Measurements from ENCODE around the gene NPC1.
A peak's percentile ranks its signal among the peaks of the same experiment; 100 is the strongest.

NPC1 gene

DNA sequence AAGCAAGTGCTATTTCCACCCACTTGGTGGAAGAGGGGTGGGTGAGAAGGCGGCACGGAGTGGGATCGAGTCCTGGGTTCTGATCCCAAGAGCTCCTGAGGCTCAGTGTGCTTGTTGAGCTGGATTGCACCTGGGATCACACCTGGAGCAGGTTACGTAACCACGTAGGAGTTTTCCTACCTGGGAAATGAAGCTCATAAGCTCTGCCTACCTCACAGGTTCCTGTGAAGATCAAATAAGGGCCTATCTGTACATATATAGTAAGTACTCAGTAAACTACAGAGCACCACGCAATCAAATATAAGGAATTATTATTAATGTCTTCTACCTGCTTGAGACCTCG, 11.0 kb downstream of the NPC1 start:
- Histone ChIP-seq H3K36me3 (ENCODE audit: control insufficient read depth in 1 of 2, insufficient read depth in 2 of 2, low read depth in 1 of 2, low read length in 2 of 2) (peaks cover 18 to 75% of the 10 kb centered on the region in 2 experiments), H4K91ac (ENCODE audit: low read length) (no peak overlapping the region), H3K9me3 (ENCODE audit: control insufficient read depth, low read length) (no peaks in the 10 kb centered on the region), H2AFZ (ENCODE audit: low read depth, low read length) (no peak overlapping the region), H3K4me1 (ENCODE audit: control insufficient read depth, insufficient read depth, low read depth, low read length) (peaks cover 11% of the 10 kb centered on the region), H3K14ac (ENCODE audit: low read length in 2 of 2) (no peak overlapping the region), H3K79me1 (replicated peaks; ENCODE audit: low read length, poor library complexity, severe bottlenecking) (peaks cover 25% of the 10 kb centered on the region), H2BK15ac (ENCODE audit: low read depth, poor library complexity, severe bottlenecking) (no peak overlapping the region), H2BK120ac (ENCODE audit: low read depth, low read length) (no peak overlapping the region), H4K8ac (ENCODE audit: low read length) (peak overlapping the region; percentile 19), H2BK12ac (ENCODE audit: low read length in 2 of 2) (peak overlapping the region in 1 of 2 experiments; percentile 12), H2AK5ac (ENCODE audit: low read length, severe bottlenecking) (peak overlapping the region; percentile 76), H3K27me3 (ENCODE audit: control insufficient read depth in 1 of 2, insufficient read depth in 1 of 2, low read length in 2 of 2) (no peaks in the 10 kb centered on the region), H3K4me2 (ENCODE audit: low read length, poor library complexity, severe bottlenecking) (no peak overlapping the region), H3K4ac (ENCODE audit: low read depth in 1 of 2, low read length in 2 of 2) (no peak overlapping the region), H3K4me3 (ENCODE audit: insufficient read depth in 1 of 2, low read depth in 1 of 2, low read length in 2 of 2) (no peak overlapping the region), H3K9ac (ENCODE audit: low read length) (no peak overlapping the region), H2BK5ac (ENCODE audit: low read depth, low read length, poor library complexity, severe bottlenecking) (no peak overlapping the region), H3K18ac (ENCODE audit: low read depth in 1 of 2, low read length in 2 of 2) (peak overlapping the region; percentile 5 to 81), H3K23ac (ENCODE audit: low read length in 2 of 2) (no peak overlapping the region), H3K27ac (ENCODE audit: low read length, poor library complexity, severe bottlenecking) (no peak overlapping the region)
- 97% methylated on average over 5 of the region's 7 CpGs for WGBS
- DNase-seq = no peak

DNA sequence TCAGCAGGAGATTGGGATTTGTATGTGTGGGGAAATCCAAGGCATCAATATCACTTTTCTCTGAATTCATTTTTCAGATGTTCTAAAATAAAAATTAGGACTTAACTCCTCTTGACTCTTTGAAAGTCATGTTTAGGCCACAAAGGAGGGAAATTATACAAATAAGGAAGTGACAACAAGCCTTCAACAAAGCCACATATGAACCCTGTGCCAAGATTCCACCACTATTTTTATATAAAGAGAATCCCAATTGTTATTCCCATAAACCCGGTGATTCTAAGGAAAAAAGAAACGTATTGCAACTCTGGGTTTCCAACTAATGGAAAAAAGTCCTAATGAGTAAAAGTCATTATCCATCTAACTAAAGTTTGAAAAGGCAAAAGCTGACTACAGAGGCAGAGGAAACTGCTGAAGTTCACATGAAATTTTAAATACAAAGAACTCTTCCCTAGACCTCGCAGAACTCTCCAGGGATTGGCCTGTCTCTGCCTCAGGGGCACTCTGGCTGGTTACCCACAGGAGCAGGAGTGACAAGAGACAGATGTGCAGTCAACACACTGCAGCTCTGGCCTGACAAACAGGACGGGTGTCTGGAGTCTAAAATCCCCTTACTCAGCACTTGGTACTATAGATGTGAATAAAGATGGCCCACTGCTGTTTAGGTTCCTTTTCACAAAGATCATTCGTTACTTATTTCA, 11.5 kb downstream of the NPC1 start:
- no peaks in the 10 kb centered on the region for H3K27me3 ChIP-seq (ENCODE audit: control insufficient read depth in 1 of 2, insufficient read depth in 1 of 2, low read length in 2 of 2)
- no peak overlapping the region for H3K18ac ChIP-seq (ENCODE audit: low read depth in 1 of 2, low read length in 2 of 2)
- no peak overlapping the region for H2BK12ac ChIP-seq (ENCODE audit: low read length in 2 of 2)
- peaks cover 28% of the 10 kb centered on the region for H3K79me1 ChIP-seq (replicated peaks; ENCODE audit: low read length, poor library complexity, severe bottlenecking)
- no peak overlapping the region for H2AFZ ChIP-seq (ENCODE audit: low read depth, low read length)
- no peak overlapping the region for H2BK5ac ChIP-seq (ENCODE audit: low read depth, low read length, poor library complexity, severe bottlenecking)
- H4K8ac ChIP-seq (ENCODE audit: low read length) = peak overlapping the region; percentile 19
- H3K36me3 ChIP-seq (ENCODE audit: control insufficient read depth in 1 of 2, insufficient read depth in 2 of 2, low read depth in 1 of 2, low read length in 2 of 2) = peaks cover 18 to 75% of the 10 kb centered on the region in 2 experiments
- no peak overlapping the region for H3K4ac ChIP-seq (ENCODE audit: low read depth in 1 of 2, low read length in 2 of 2)
- peaks cover 11% of the 10 kb centered on the region for H3K4me1 ChIP-seq (ENCODE audit: control insufficient read depth, insufficient read depth, low read depth, low read length)
- no peak overlapping the region for H4K91ac ChIP-seq (ENCODE audit: low read length)
- no peak overlapping the region for H3K4me2 ChIP-seq (ENCODE audit: low read length, poor library complexity, severe bottlenecking)
- peak overlapping the region; percentile 69 for H3K9ac ChIP-seq (ENCODE audit: low read length)
- H3K23ac ChIP-seq (ENCODE audit: low read length in 2 of 2) = no peak overlapping the region
- peak overlapping the region; percentile 68 for H3K27ac ChIP-seq (ENCODE audit: low read length, poor library complexity, severe bottlenecking)
- no peak overlapping the region for H2BK15ac ChIP-seq (ENCODE audit: low read depth, poor library complexity, severe bottlenecking)
- no peak overlapping the region for H3K4me3 ChIP-seq (ENCODE audit: insufficient read depth in 1 of 2, low read depth in 1 of 2, low read length in 2 of 2)
- peak; percentile 53 for DNase-seq
- no peak overlapping the region for H3K14ac ChIP-seq (ENCODE audit: low read length in 2 of 2)
- peak overlapping the region; percentile 76 for H2AK5ac ChIP-seq (ENCODE audit: low read length, severe bottlenecking)
- H2BK120ac ChIP-seq (ENCODE audit: low read depth, low read length) = no peak overlapping the region
- no peaks in the 10 kb centered on the region for H3K9me3 ChIP-seq (ENCODE audit: control insufficient read depth, low read length)
- WGBS = 52% methylated on average over 3 of the region's 5 CpGs

DNA sequence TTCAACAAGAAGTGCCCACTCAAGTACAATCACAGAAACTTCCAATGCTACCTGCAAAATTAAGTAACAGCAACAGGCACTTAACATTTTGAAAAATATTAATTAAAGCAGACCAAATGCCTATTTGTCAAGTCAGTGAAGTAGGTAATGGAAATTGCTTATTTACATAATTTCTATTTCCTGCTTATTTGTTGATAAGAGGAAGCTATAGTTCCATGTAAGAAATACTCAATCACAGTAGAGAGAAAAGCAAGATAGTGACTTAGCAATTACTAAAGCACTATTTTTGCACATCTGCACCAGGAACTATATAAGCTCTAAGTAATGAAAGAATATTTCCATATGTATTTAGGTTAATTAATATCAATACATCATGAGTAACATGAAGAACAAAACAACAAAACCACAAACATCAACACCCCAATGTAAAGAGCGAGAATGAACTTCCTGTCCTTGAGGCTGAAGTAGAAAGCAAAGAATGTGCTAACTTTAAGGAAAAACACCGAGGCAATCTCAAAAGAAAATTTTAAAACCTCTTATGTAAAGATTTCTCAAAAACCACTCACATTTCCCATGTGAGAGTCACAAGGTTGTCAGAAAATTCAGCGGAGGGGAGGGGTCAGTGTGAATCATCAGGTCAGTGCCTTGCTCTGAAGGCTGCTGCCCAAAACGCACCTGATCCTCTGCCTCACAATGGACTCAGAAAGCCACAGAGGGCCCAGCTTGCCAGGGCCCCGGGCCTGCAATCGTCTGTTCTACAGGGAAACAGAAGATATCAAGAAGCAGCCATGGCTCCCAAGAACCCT, 12.5 kb downstream of the NPC1 start:
- H2BK120ac ChIP-seq (ENCODE audit: low read depth, low read length) = no peak overlapping the region
- no peak overlapping the region for H2AFZ ChIP-seq (ENCODE audit: low read depth, low read length)
- peak overlapping the region; percentile 69 for H3K9ac ChIP-seq (ENCODE audit: low read length)
- H4K8ac ChIP-seq (ENCODE audit: low read length) = no peak overlapping the region
- peak overlapping the region; percentile 5 for H3K4me2 ChIP-seq (ENCODE audit: low read length, poor library complexity, severe bottlenecking)
- WGBS = 7% methylated on average over 5 of the region's 6 CpGs
- H3K4ac ChIP-seq (ENCODE audit: low read depth in 1 of 2, low read length in 2 of 2) = peak overlapping the region in 1 of 2 experiments; percentile 60
- H2AK5ac ChIP-seq (ENCODE audit: low read length, severe bottlenecking) = peak overlapping the region; percentile 53
- no peak overlapping the region for H2BK15ac ChIP-seq (ENCODE audit: low read depth, poor library complexity, severe bottlenecking)
- peak; percentile 82 for DNase-seq
- no peaks in the 10 kb centered on the region for H3K27me3 ChIP-seq (ENCODE audit: control insufficient read depth in 1 of 2, insufficient read depth in 1 of 2, low read length in 2 of 2)
- peaks cover 33% of the 10 kb centered on the region for H3K79me1 ChIP-seq (replicated peaks; ENCODE audit: low read length, poor library complexity, severe bottlenecking)
- H3K9me3 ChIP-seq (ENCODE audit: control insufficient read depth, low read length) = no peaks in the 10 kb centered on the region
- no peak overlapping the region for H3K14ac ChIP-seq (ENCODE audit: low read length in 2 of 2)
- no peak overlapping the region for H4K91ac ChIP-seq (ENCODE audit: low read length)
- peak overlapping the region in 1 of 2 experiments; percentile 45 for H3K18ac ChIP-seq (ENCODE audit: low read depth in 1 of 2, low read length in 2 of 2)
- H2BK12ac ChIP-seq (ENCODE audit: low read length in 2 of 2) = no peak overlapping the region
- H2BK5ac ChIP-seq (ENCODE audit: low read depth, low read length, poor library complexity, severe bottlenecking) = no peak overlapping the region
- H3K36me3 ChIP-seq (ENCODE audit: control insufficient read depth in 1 of 2, insufficient read depth in 2 of 2, low read depth in 1 of 2, low read length in 2 of 2) = peaks cover 20 to 78% of the 10 kb centered on the region in 2 experiments
- H3K4me1 ChIP-seq (ENCODE audit: control insufficient read depth, insufficient read depth, low read depth, low read length) = peaks cover 10% of the 10 kb centered on the region
- H3K23ac ChIP-seq (ENCODE audit: low read length in 2 of 2) = no peak overlapping the region
- H3K27ac ChIP-seq (ENCODE audit: low read length, poor library complexity, severe bottlenecking) = peak overlapping the region; percentile 68
- no peak overlapping the region for H3K4me3 ChIP-seq (ENCODE audit: insufficient read depth in 1 of 2, low read depth in 1 of 2, low read length in 2 of 2)

DNA sequence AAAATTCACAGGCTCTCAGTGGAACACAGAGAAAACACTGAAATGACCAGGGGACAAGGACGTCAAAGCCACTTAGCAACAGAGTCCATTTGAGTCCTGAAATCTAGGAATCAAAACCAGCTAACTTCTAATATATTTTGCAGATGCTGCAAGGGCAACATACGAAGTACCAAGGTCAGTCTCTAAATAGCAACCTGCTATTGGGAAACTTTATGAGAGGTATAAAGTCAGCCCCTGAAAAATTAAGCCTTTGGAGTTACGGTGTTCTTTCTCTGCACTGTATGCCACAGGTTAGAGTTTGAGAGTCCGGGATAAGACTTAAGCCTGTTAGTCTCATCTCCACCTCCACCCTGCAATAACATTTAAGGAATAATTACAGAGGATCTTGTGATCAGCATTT, 13.3 kb downstream of the NPC1 start:
- Histone ChIP-seq H2BK12ac (ENCODE audit: low read length in 2 of 2) (no peak overlapping the region), H2BK120ac (ENCODE audit: low read depth, low read length) (no peak overlapping the region), H3K4ac (ENCODE audit: low read depth in 1 of 2, low read length in 2 of 2) (no peak overlapping the region), H4K91ac (ENCODE audit: low read length) (no peak overlapping the region), H3K23ac (ENCODE audit: low read length in 2 of 2) (no peak overlapping the region), H3K27ac (ENCODE audit: low read length, poor library complexity, severe bottlenecking) (no peak overlapping the region), H3K9ac (ENCODE audit: low read length) (peak overlapping the region; percentile 69), H2BK5ac (ENCODE audit: low read depth, low read length, poor library complexity, severe bottlenecking) (no peak overlapping the region), H3K4me3 (ENCODE audit: insufficient read depth in 1 of 2, low read depth in 1 of 2, low read length in 2 of 2) (no peak overlapping the region), H2BK15ac (ENCODE audit: low read depth, poor library complexity, severe bottlenecking) (no peak overlapping the region), H3K79me1 (replicated peaks; ENCODE audit: low read length, poor library complexity, severe bottlenecking) (peaks cover 30% of the 10 kb centered on the region), H3K27me3 (ENCODE audit: control insufficient read depth in 1 of 2, insufficient read depth in 1 of 2, low read length in 2 of 2) (no peaks in the 10 kb centered on the region), H2AFZ (ENCODE audit: low read depth, low read length) (no peak overlapping the region), H3K14ac (ENCODE audit: low read length in 2 of 2) (no peak overlapping the region), H3K18ac (ENCODE audit: low read depth in 1 of 2, low read length in 2 of 2) (no peak overlapping the region), H3K36me3 (ENCODE audit: control insufficient read depth in 1 of 2, insufficient read depth in 2 of 2, low read depth in 1 of 2, low read length in 2 of 2) (peaks cover 17 to 80% of the 10 kb centered on the region in 2 experiments), H2AK5ac (ENCODE audit: low read length, severe bottlenecking) (no peak overlapping the region), H3K4me2 (ENCODE audit: low read length, poor library complexity, severe bottlenecking) (no peak overlapping the region), H3K4me1 (ENCODE audit: control insufficient read depth, insufficient read depth, low read depth, low read length) (peaks cover 6% of the 10 kb centered on the region), H4K8ac (ENCODE audit: low read length) (no peak overlapping the region), H3K9me3 (ENCODE audit: control insufficient read depth, low read length) (no peaks in the 10 kb centered on the region)
- WGBS = 96% methylated on average over 3 of the region's 4 CpGs
- no peak for DNase-seq
